Endothelial cell of umbilical vein (primary cell): ENCODE results near the gene CPTP.

Experiments used
- CTCF ChIP-seq, 2 donors: IDR thresholded peaks; 1 replicate in 1 of 2; 2 replicates in 1 of 2; pipeline ENCODE4 v1.5.1; 2011; ENCODE audit warnings: low read length in 2 of 2, mild to moderate bottlenecking in 2 of 2, moderate library complexity in 2 of 2, control low read depth in 1 of 2, inconsistent platforms in 1 of 2, low read depth in 1 of 2; ENCODE audit not compliant: insufficient read depth in 1 of 2; ENCODE audit errors: extremely low read depth in 1 of 2
- EZH2 ChIP-seq: IDR thresholded peaks from 2 replicates; pipeline ENCODE4 v1.6.1; 2012; ENCODE audit warnings: borderline replicate concordance, low read depth, mild to moderate bottlenecking, moderate library complexity, low read length, inconsistent platforms; ENCODE audit not compliant: severe bottlenecking
- MAX ChIP-seq: IDR thresholded peaks from 2 replicates; pipeline ENCODE4 v1.6.1; 2011; ENCODE audit not compliant: insufficient read depth, insufficient read length
- POLR2A ChIP-seq: IDR thresholded peaks from 2 replicates; pipeline ENCODE4 v1.6.1; 2012; ENCODE audit warnings: low read depth, mild to moderate bottlenecking, control low read depth, low read length
- POLR2AphosphoS5 ChIP-seq: IDR thresholded peaks from 2 replicates; pipeline ENCODE4 v1.6.1; 2012; ENCODE audit warnings: low read depth, mild to moderate bottlenecking, control low read depth, low read length, moderate library complexity; ENCODE audit not compliant: insufficient read depth

GRCh38 chr1:1296070-1297061 lies 28.2 kb upstream of the CPTP start:
- TF ChIP-seq CTCF (IDR thresholded peaks at IDR 0.05; ENCODE audit: extremely low read depth in 1 of 2, insufficient read depth in 1 of 2, low read depth in 1 of 2, low read length in 2 of 2) (no peak), POLR2A (no peak), POLR2AphosphoS5 (no peak), EZH2 (no peak), MAX (no peak)
